Duodenal mucosa (tissue), 2 donors: ENCODE measurements around the gene NFIX.

Experiments
- H3K27ac ChIP-seq: one replicate; pipeline ENCODE4 v1.7.0; 2013; ENCODE audit warnings: low read depth, low read length
- H3K27me3 ChIP-seq, 2 donors: one replicate each; pipeline ENCODE4 v1.7.0; 2013; ENCODE audit warnings: low read length in 2 of 2, control low read depth in 1 of 2; ENCODE audit not compliant: insufficient read depth in 2 of 2, control insufficient read depth in 1 of 2
- H3K36me3 ChIP-seq, 2 donors: one replicate each; pipeline ENCODE4 v1.7.0; 2013; ENCODE audit warnings: low read length in 2 of 2, control low read depth in 1 of 2; ENCODE audit not compliant: insufficient read depth in 2 of 2, control insufficient read depth in 1 of 2
- H3K4me1 ChIP-seq, 2 donors: one replicate each; pipeline ENCODE4 v1.7.0; 2013; ENCODE audit warnings: low read length in 2 of 2, control low read depth in 1 of 2; ENCODE audit not compliant: insufficient read depth in 2 of 2, control insufficient read depth in 1 of 2
- H3K4me3 ChIP-seq, 2 donors: one replicate each; pipeline ENCODE4 v1.7.0; 2013; ENCODE audit warnings: low read length in 2 of 2, low read depth in 1 of 2
- H3K9ac ChIP-seq, 2 donors: one replicate each; pipeline ENCODE4 v1.7.0; 2013; ENCODE audit warnings: low read length in 2 of 2, low read depth in 1 of 2
- H3K9me3 ChIP-seq, 2 donors: one replicate each; pipeline ENCODE4 v1.7.0; 2013; ENCODE audit warnings: low read length in 2 of 2, control low read depth in 1 of 2; ENCODE audit not compliant: control insufficient read depth in 1 of 2

NFIX gene

DNA sequence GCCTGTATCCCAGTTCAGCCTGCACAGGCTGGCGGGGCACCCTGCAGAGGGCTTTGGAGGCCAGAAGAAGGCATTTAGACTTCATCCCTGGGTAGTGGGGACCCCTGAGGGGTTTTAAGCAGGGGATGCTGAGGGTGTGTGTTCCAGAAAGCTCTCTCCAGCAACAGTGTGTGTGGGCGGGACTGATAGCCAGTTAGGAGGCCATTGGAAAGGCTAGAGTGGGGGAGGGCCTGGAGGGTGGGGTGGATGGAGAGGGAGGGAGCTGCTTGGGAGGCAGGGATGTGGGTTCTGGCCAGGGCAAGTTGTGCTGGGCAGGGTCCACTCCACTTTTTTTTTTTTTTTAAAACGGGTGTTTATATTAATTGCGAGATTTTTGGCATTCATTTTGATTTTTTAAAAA is 79.1 kb downstream of the NFIX start:
- H3K27ac ChIP-seq, result no peak overlapping the region

DNA sequence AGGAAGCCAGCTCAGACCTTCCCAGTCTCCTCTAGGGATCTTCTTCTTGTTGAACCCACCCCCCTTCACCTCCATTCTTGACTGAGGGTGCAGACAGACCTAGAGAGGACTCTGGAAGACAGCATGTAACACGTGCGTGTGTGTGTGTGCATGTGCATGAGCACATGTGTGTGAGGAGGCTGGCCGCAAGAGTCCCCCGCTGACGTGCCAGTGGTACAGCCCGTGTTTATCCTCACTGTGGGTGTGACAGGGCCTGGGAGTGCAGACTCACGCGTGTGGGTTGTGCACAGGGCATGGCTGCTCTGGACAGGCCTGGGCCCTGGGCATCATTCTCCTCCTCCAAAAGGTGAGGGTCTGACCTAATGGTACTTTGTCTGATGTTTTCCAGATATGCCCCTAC is 81.0 kb downstream of the NFIX start:
- Histone ChIP-seq H3K4me3 (no peak overlapping the region), H3K9me3 (no peaks in the 10 kb centered on the region), H3K4me1 (peaks cover 28 to 39% of the 10 kb centered on the region in 2 donors), H3K9ac (no peak overlapping the region), H3K27ac (no peak overlapping the region), H3K36me3 (peaks cover 5 to 26% of the 10 kb centered on the region in 2 donors), H3K27me3 (no peaks in the 10 kb centered on the region)

More for the DNA sequence above, 79.1 kb downstream of the NFIX start:
- no peak overlapping the region for H3K9ac ChIP-seq
- no peaks in the 10 kb centered on the region for H3K9me3 ChIP-seq
- peaks cover 22 to 38% of the 10 kb centered on the region in 2 donors for H3K4me1 ChIP-seq
- H3K4me3 ChIP-seq, result no peak overlapping the region
- no peaks in the 10 kb centered on the region for H3K27me3 ChIP-seq
- H3K36me3 ChIP-seq, result peaks cover 5 to 26% of the 10 kb centered on the region in 2 donors

GRCh38 chr19:13076787-13077186 is 81.5 kb downstream of the NFIX start:
- Histone ChIP-seq H3K27ac (no peak overlapping the region), H3K27me3 (no peaks in the 10 kb centered on the region), H3K4me3 (no peak overlapping the region), H3K4me1 (peaks cover 28 to 39% of the 10 kb centered on the region in 2 donors), H3K9me3 (no peaks in the 10 kb centered on the region), H3K36me3 (peaks cover 5 to 26% of the 10 kb centered on the region in 2 donors), H3K9ac (no peak overlapping the region)

- no peaks in the 10 kb centered on the region for H3K9me3 ChIP-seq
- H3K4me3 ChIP-seq, result no peak overlapping the region
- H3K27ac ChIP-seq, result no peak overlapping the region
- no peak overlapping the region for H3K9ac ChIP-seq
- peaks cover 28 to 39% of the 10 kb centered on the region in 2 donors for H3K4me1 ChIP-seq
- no peaks in the 10 kb centered on the region for H3K27me3 ChIP-seq
- peaks cover 5 to 26% of the 10 kb centered on the region in 2 donors for H3K36me3 ChIP-seq
Measured at GRCh38 chr19:13077240-13077639, 82.0 kb downstream of the NFIX start.

DNA sequence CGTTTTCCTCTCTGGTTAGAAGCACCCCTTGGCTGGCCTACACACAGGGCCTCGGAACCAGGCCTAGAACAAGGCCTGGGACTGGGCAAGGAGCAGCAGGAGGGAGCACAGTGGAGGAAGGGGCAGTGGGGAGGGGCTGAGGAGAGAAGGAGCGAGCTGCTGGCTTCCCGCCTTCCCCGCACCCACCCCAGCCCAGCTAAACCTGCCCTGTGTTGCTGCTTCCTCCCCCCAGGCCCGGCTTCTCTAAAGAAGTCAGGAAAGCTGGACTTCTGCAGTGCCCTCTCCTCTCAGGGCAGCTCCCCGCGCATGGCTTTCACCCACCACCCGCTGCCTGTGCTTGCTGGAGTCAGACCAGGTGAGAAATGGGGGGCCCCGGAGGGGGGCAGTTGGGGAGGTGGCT is 83.1 kb downstream of the NFIX start:
- peaks cover 4 to 29% of the 10 kb centered on the region in 2 donors for H3K36me3 ChIP-seq
- H3K4me3 ChIP-seq, result no peak overlapping the region
- H3K27ac ChIP-seq, result no peak overlapping the region
- H3K4me1 ChIP-seq, result peaks cover 28 to 39% of the 10 kb centered on the region in 2 donors
- no peaks in the 10 kb centered on the region for H3K27me3 ChIP-seq
- H3K9ac ChIP-seq, result peak overlapping the region in 1 of 2 donors; percentile 26
- no peaks in the 10 kb centered on the region for H3K9me3 ChIP-seq

DNA sequence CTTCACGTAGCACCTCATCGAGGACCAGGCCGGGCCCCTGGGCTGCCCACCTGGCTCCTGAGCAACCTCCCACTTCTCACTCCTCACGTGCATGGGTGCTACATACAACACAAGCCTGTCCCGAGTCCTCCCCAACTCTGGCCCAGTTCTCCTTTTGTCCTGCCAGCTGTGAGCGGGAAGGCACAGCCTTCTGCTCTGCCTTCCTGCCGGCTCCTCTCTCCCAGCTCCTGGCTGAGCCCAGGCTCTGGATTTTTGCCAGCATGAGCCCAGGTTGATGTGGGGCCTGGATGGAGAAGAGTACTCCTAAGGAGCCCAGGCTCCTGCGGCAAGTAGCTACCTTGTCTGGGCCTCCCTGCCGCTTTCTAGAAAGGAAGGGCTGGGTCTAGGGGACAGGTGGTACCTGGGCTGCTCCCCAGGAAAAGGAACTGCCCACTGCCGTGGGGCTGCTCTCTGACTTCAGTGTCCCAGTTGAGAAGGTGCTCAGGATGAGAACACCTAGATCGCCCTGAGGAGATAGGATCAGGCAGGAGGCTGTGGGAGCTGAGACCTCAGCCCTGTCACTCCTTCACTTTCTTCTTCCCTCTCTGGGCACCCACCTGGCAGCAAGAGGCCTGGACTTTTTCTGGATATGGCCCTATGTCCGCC is 83.7 kb downstream of the NFIX start:
- Histone ChIP-seq H3K9ac (peak overlapping the region; percentile 26 to 32), H3K27me3 (no peaks in the 10 kb centered on the region), H3K27ac (no peak overlapping the region), H3K4me1 (peaks cover 28 to 39% of the 10 kb centered on the region in 2 donors), H3K36me3 (peaks cover 5 to 28% of the 10 kb centered on the region in 2 donors), H3K9me3 (no peaks in the 10 kb centered on the region), H3K4me3 (peak overlapping the region; percentile 21 to 28)

DNA sequence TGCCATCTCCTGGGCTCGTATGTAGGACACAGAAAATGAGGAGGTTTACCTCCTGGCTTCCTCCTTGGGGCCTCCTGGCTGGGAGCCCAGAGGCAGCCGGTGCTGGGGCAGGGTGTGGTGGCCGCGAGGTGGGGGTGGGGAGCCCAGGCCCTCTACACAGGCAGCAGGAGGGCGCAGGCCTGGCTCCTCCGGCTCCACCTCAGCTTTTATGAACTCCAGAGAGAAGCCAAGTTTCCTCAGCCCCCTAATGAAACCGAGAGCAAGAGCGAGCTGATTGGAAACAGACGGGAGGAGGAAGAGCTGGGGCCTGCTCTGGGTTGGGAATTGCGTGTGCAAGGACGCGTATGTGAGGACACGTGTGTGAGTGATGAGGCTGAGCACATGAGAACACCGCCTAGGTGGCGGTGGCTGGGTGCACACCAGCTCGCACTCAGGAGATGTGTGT is 84.3 kb downstream of the NFIX start:
- Histone ChIP-seq H3K36me3 (peaks cover 5 to 27% of the 10 kb centered on the region in 2 donors), H3K27me3 (no peaks in the 10 kb centered on the region), H3K27ac (no peak overlapping the region), H3K9ac (peak overlapping the region; percentile 26 to 32), H3K9me3 (no peaks in the 10 kb centered on the region), H3K4me3 (peak overlapping the region in 1 of 2 donors; percentile 21), H3K4me1 (peaks cover 28 to 39% of the 10 kb centered on the region in 2 donors)

DNA sequence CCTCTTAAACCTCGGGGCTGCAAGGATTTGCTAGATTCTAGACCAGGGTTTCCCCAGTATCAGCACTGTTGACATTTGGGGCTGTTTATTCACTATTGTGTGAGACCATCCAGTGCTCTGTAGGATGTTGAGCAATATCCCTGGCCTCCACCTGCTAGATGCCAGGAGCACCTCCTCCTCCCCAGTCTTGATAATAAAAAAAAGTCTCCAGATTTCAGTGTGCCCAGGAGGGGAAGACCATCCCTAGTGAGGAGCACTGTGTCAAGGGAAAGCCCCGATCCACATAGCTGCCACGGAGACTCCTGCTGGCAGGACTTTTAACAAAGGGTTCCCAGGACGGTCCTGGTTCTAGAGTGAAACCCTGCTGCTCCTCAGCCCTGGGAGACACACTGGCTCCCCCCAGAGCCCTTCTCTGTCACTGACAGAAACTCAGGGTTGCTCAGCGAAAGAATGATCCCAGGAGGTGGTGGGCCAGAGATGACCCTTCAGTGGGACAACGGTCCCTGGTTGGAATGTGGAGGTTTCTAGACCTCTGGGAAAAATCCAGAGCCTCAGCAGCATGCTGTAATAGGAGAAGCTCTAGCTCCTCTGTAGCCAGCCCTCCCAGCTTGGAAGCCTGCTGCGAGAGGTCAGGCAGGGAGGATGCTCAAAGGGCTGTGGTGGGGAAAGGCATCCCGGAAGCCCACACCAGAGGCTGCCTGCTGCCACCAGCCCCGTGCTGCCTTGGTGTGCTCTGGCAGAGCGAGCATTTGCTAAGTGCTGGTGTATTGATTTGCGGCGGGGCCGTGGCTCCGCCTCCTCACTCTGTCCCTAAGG is 87.1 kb downstream of the NFIX start:
- peaks cover 25 to 41% of the 10 kb centered on the region in 2 donors for H3K4me1 ChIP-seq
- no peak overlapping the region for H3K27ac ChIP-seq

DNA sequence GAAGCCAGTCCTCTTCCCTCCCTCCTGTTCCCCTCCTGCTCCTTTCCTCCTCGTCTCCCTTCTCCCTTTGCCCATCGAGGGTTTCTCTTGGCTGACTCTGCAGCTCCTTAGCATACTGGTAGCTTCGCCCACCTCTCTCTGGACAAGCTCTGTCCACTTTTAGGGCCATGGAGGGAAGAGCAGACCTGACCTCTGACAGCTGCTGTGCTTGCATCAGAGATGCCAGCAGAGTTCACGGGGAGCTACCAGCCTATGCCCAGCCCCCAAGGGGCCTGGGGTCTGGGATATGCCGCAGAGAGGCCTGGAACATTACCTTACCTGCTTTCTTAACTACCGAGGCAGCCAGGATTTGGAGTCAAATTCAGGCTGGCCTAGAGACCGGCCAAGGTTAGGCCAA is 87.7 kb downstream of the NFIX start:
- Histone ChIP-seq H3K27ac (no peak overlapping the region), H3K36me3 (peaks cover 10 to 22% of the 10 kb centered on the region in 2 donors), H3K4me1 (peaks cover 19 to 35% of the 10 kb centered on the region in 2 donors), H3K9me3 (no peaks in the 10 kb centered on the region), H3K27me3 (no peaks in the 10 kb centered on the region), H3K9ac (no peak overlapping the region), H3K4me3 (no peak overlapping the region)

More for the DNA sequence above, 87.1 kb downstream of the NFIX start:
- no peaks in the 10 kb centered on the region for H3K27me3 ChIP-seq
- H3K4me3 ChIP-seq, result no peak overlapping the region
- H3K36me3 ChIP-seq, result peaks cover 10 to 22% of the 10 kb centered on the region in 2 donors
- H3K9me3 ChIP-seq, result no peaks in the 10 kb centered on the region
- no peak overlapping the region for H3K9ac ChIP-seq

- H3K4me3 ChIP-seq, result no peak overlapping the region
- no peaks in the 10 kb centered on the region for H3K9me3 ChIP-seq
- H3K27me3 ChIP-seq, result no peaks in the 10 kb centered on the region
- peaks cover 13 to 29% of the 10 kb centered on the region in 2 donors for H3K4me1 ChIP-seq
- H3K36me3 ChIP-seq, result peaks cover 10 to 22% of the 10 kb centered on the region in 2 donors
- H3K27ac ChIP-seq, result no peak overlapping the region
- H3K9ac ChIP-seq, result no peak overlapping the region
Measured at GRCh38 chr19:13083627-13084026, 88.4 kb downstream of the NFIX start.
